G401 (cell line): ENCODE results near the gene IL1RAP. TPM values are rescaled to one million over a fixed set of nuclear protein-coding genes. Genes with fewer than 3 reads are reported as not detected.

Experiments used
- DNase-seq: peaks from one replicate; pipeline ENCODE4 v3.0.0-alpha.2; 2015; ENCODE audit warnings: low spot score
- in situ Hi-C: cut with HindIII; loops from 2 replicates; pipeline ENCODE4 v1.10.0; 2016; ENCODE audit warnings: low sequenced_read_pairs, mixed read lengths
- total RNA-seq: library from RNA; depleted of rRNA; stranded (reverse); fragments of >200 nt; shearing (Covaris generic); gene quantifications from 2 replicates; pipeline ENCODE4 v1.2.3, GENCODE V29; 2014

The IL1RAP gene
- total RNA-seq, 1 experiment from 2014 or later: not detected

- in situ Hi-C loops: no loop called here
- DNase-seq: no peak
Measured at GRCh38 chr3:190534386-190534785, 20.5 kb downstream of the IL1RAP start.

DNA sequence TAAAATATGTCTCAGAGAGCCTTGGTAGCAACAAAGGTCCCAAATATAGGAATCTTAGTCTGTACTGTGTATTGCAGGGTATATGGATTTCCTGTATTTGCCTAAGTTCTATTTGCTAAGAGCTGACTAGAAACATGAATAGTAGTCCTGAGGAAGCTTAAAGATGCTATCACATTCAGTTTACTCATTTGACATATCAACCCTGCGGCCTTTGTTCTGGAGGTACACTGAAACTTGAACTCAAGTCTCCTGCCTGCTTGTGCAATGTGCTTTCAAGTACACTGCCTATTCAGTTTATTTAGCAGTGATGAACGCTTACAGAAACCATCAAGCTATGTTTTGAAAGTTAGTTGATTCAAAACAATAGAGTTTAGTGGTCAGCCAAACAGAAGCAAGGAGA is 21.1 kb downstream of the IL1RAP start:
- no peak for DNase-seq
- in situ Hi-C loops: no loop called here

GRCh38 chr3:190537146-190537545 is 23.3 kb downstream of the IL1RAP start:
- no peak for DNase-seq
- in situ Hi-C loops: no loop called here

- in situ Hi-C loops: no loop called here
- no peak for DNase-seq
Measured at GRCh38 chr3:190538288-190538687, 24.4 kb downstream of the IL1RAP start.

DNA sequence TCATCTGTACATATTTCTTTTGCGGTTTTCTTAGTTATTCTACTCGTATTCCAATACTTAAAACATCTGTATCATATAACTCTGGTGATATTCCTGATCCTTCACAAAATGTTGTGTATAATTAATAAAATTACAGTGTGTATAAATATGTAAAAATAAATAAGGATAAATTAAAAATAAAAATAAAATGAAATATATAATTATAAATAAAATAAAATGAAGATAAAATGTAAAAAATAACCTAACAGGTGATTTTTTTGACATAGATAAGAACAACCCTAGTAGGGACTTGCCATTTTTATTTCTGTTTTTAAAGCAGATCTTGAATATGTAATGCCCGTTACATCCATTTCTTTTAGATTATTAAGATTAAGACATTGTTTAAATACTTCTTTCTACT is 25.6 kb downstream of the IL1RAP start:
- in situ Hi-C loops: no loop called here
- no peak for DNase-seq

DNA sequence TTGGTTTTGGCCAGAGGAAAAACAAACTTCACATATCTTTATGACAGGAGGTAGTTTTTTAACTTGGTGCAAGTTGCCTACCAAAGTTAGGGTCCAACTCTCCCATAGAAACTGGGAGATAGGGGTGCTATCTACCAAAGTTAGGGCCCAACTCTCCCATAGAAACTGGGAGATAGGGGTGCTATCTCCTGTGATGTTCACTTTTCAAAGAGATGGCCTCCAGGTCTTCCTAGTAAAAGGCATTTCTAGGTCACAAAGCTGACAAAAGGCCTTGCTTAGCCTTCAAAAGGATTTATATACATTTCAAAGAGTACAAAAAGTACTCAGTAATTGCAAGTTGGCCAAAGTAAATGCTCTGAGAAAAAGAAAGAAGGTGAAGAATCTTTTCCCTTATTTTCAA is 27.1 kb downstream of the IL1RAP start:
- in situ Hi-C loops: no loop called here

GRCh38 chr3:190541560-190541959 is 27.7 kb downstream of the IL1RAP start:
- in situ Hi-C loops: no loop called here
- no peak for DNase-seq

More for the DNA sequence above, 27.1 kb downstream of the IL1RAP start:
- DNase-seq: no peak

DNA sequence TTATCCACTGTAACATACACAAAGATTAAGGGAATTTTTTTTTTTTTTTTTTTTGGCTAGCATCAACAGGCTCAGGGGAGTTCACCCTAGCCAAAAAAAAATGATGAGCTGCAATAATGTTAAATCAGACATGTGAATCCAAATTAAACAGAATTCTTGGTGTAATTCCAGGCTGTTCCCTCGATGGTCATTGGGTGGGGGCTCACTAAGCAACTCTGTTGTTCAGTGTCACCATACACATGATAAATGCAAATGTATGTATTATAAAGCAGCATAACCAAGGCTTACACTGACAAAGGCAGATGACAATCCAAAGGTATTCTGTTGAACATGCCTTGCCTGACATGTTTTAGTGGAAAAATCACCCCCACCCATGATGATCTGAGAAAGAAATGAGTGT is 29.0 kb downstream of the IL1RAP start:
- no peak for DNase-seq
- in situ Hi-C loops: no loop called here

DNA sequence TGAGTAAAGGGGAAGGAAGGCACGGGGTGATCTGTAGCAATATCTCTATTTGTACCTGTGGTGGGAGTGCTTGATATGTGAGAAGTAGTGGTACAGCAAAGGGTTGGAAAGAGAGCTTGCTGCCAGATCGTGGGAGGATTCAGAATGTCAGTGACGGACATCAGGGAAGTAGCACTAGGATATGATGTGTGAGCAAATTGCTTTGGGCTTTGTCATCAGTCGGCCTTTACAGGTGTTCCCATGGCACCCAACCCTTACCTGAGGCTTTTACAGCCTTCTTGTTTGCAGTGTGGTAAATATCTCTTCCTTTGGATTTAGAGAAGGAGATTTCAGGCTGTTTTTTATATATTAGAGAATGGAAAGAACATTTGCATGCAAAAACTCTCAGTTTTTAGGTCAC is 29.8 kb downstream of the IL1RAP start:
- in situ Hi-C loops: no loop called here
- DNase-seq: no peak

DNA sequence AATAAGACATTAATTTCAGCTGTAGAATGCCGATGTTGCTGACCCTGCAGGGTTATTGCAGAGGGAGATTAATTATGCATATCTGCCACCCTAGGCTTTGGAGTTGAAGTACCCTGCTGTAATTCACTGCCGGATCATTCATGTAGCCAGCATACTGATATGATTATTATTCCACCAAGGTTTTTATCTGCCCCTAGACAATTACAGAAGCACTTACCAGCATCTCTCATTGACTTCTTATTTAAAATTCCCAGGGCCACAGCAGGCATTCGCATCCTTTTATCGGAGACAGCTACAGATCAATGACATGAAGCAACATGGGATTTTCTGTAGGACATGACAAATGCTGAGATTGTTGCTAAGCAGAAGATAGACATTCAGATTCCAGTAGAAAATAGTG is 31.3 kb downstream of the IL1RAP start:
- no peak for DNase-seq
- in situ Hi-C loops: no loop called here

- in situ Hi-C loops: no loop called here
- DNase-seq: no peak
Measured at GRCh38 chr3:190546881-190547510, 33.1 kb downstream of the IL1RAP start.

DNA sequence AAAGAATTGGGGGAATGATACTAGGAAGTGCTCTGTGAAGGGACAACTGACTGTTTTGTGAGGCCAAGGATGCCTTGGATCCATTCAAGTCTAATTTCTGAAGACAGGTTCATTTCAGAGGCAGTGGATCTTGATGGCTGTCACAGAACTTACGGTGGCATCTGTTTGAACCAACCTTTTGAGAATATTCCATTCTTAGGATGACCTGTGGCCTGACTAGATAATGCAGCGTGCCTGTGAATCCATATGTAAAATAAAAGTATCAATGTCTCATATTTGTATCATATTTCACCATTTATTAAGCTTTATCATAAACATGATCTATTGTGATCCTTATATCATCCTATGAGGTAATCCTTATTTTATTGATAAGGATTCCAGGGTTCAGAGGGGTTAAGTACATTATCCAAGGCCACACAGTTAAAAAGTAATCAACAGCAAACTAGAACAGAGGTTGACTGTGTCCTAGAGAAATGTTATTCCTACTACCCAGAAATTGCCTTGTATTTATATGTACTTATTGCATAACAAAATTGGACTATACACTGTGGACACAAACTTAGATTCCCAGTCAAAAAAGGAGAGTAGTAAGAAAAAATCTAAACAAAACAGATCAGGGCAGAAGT is 34.3 kb downstream of the IL1RAP start:
- in situ Hi-C loops: no loop called here
- DNase-seq: no peak

GRCh38 chr3:190552021-190552420 is 38.1 kb downstream of the IL1RAP start:
- DNase-seq: no peak
- in situ Hi-C loops: no loop called here

GRCh38 chr3:190552969-190553759 is 39.3 kb downstream of the IL1RAP start:
- DNase-seq: no peak
- in situ Hi-C loops: no loop called here

- in situ Hi-C loops: no loop called here
- no peak for DNase-seq
Measured at GRCh38 chr3:190554197-190554596, 40.3 kb downstream of the IL1RAP start.

DNA sequence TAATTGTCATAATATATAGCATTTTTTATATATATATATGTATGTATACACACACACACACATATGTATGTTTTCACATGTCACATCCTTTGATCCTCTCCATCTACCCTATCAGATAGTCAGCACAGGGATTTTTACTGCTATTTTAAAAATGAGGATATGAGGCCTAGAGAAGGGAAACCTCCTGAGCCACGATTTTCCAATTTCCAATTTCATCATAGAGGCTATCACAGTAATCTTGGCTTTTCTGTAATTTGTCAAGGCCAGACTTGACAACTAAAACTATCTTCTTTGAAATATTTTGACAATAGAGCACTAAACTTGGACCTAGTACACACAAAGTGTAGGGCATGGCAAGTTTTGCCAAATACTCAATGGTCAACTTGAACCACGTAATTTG is 42.5 kb downstream of the IL1RAP start:
- in situ Hi-C loops: no loop called here
- DNase-seq: no peak

DNA sequence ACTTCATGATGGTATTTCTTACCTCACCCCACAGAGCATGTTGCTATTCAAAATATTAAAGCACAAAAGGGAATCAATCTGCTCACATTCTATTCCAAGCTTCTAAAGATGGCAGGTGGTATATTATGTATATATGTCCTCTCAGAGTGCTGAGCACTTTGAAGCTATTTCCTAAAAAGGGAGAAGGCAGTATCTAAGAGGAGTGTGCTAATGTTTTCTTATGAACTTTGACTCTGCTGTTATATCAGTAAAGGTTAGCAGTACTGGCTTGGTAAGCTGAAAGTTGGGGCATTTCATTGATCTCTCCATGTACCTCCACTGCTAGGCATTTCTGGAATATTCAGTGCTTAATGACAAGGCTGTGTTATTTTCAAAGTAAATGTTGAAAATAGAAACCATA is 43.4 kb downstream of the IL1RAP start:
- DNase-seq: no peak
- in situ Hi-C loops: no loop called here

- in situ Hi-C loops: no loop called here
- no peak for DNase-seq
Measured at GRCh38 chr3:190558316-190558715, 44.4 kb downstream of the IL1RAP start.

GRCh38 chr3:190558796-190559195 is 44.9 kb downstream of the IL1RAP start:
- no peak for DNase-seq
- in situ Hi-C loops: no loop called here

- in situ Hi-C loops: no loop called here
- no peak for DNase-seq
Measured at GRCh38 chr3:190560013-190560895, 46.4 kb downstream of the IL1RAP start.
